WTC11 (cell line): ENCODE data around the gene SPEM2. TPM values are rescaled to one million over a fixed set of nuclear protein-coding genes. Genes with fewer than 3 reads are reported as not detected.

Experiments used
- ATAC-seq: fragments of 200-7000 bp; cut with Tn5 transposase; 2 replicates; pipeline ENCODE4 v1.10.0; 2021; ENCODE audit warnings: mild to moderate bottlenecking, moderate library complexity
- CTCF ChIA-PET: fragments of 300-600 bp; sonication (Branson Sonifier 250); formaldehyde crosslinking; loops from one replicate; lab custom pipeline; 2021; ENCODE audit warnings: antibody characterized with exemption; lab: Charles Lee
- POLR2A ChIA-PET: fragments of 350-600 bp; sonication (Branson Sonifier 250); formaldehyde crosslinking; loops from one replicate; lab custom pipeline; 2021; ENCODE audit warnings: antibody characterized with exemption; lab: Charles Lee
- DNase-seq: peaks from one replicate; pipeline ENCODE4 v3.0.0; 2021; ENCODE audit warnings: low spot score
- H3K27ac Mint-ChIP-seq: 2 replicates; pipeline ENCODE4 v1.8.0; 2021; ENCODE audit warnings: mixed read lengths
- H3K27me3 Mint-ChIP-seq: 2 replicates; pipeline ENCODE4 v1.8.0; 2021; ENCODE audit warnings: low read depth, mild to moderate bottlenecking, moderate library complexity, mixed read lengths
- H3K36me3 Mint-ChIP-seq: 2 replicates; pipeline ENCODE4 v1.8.0; 2021; ENCODE audit warnings: mixed read lengths
- H3K4me1 Mint-ChIP-seq: 2 replicates; pipeline ENCODE4 v1.8.0; 2022; ENCODE audit warnings: mixed read lengths
- H3K4me3 Mint-ChIP-seq: 2 replicates; pipeline ENCODE4 v1.8.0; 2021; ENCODE audit warnings: mild to moderate bottlenecking, moderate library complexity, mixed read lengths
- H3K9me3 Mint-ChIP-seq: 2 replicates; pipeline ENCODE4 v1.8.0; 2021; ENCODE audit warnings: mixed read lengths
- ARID4B ChIP-seq: sonication (generic); formaldehyde crosslinking; IDR thresholded peaks from 2 replicates; pipeline ENCODE4 v1.8.0; 2023; ENCODE audit warnings: missing genetic modification reagents, mild to moderate bottlenecking, borderline replicate concordance
- ATF3 ChIP-seq: sonication (generic); formaldehyde crosslinking; conservative IDR thresholded peaks from 2 replicates; pipeline ENCODE4 v1.8.1; 2022; ENCODE audit warnings: mild to moderate bottlenecking, missing genetic modification reagents
- CREB1 ChIP-seq: sonication (generic); formaldehyde crosslinking; IDR thresholded peaks from 2 replicates; pipeline ENCODE4 v1.8.0; 2023; ENCODE audit warnings: mild to moderate bottlenecking, missing genetic modification reagents
- ETV6 ChIP-seq: sonication (generic); formaldehyde crosslinking; IDR thresholded peaks from 2 replicates; pipeline ENCODE4 v1.8.1; 2022; ENCODE audit warnings: mild to moderate bottlenecking, missing genetic modification reagents
- FOXK1 ChIP-seq: sonication (generic); formaldehyde crosslinking; IDR thresholded peaks from 2 replicates; pipeline ENCODE4 v1.8.0; 2022; ENCODE audit warnings: mild to moderate bottlenecking, moderate library complexity, missing genetic modification reagents
- GABPB1 ChIP-seq: sonication (generic); formaldehyde crosslinking; IDR thresholded peaks from 2 replicates; pipeline ENCODE4 v1.8.1; 2023; ENCODE audit warnings: mild to moderate bottlenecking, missing genetic modification reagents
- HMGXB4 ChIP-seq: sonication (generic); formaldehyde crosslinking; IDR thresholded peaks from 2 replicates; pipeline ENCODE4 v1.8.1; 2023; ENCODE audit warnings: mild to moderate bottlenecking, moderate library complexity, missing genetic modification reagents
- NFE2L1 ChIP-seq: sonication (generic); formaldehyde crosslinking; IDR thresholded peaks from 2 replicates; pipeline ENCODE4 v1.8.1; 2023; ENCODE audit warnings: missing genetic modification reagents
- PRRX2 ChIP-seq: fragments of 250-450 bp; sonication (Bioruptor Pico); IDR thresholded peaks from 2 replicates; pipeline ENCODE4 v1.8.0; 2021; ENCODE audit warnings: mild to moderate bottlenecking
- SMAD4 ChIP-seq: sonication (generic); formaldehyde crosslinking; IDR thresholded peaks from 2 replicates; pipeline ENCODE4 v1.8.0; 2022; ENCODE audit warnings: mild to moderate bottlenecking, missing genetic modification reagents
- SP1 ChIP-seq: sonication (generic); formaldehyde crosslinking; conservative IDR thresholded peaks from 2 replicates; pipeline ENCODE4 v1.8.1; 2022; ENCODE audit warnings: missing genetic modification reagents
- TEAD4 ChIP-seq: sonication (generic); formaldehyde crosslinking; IDR thresholded peaks from 2 replicates; pipeline ENCODE4 v1.8.0; 2022; ENCODE audit warnings: mild to moderate bottlenecking, missing genetic modification reagents
- USF1 ChIP-seq: sonication (generic); formaldehyde crosslinking; IDR thresholded peaks from 2 replicates; pipeline ENCODE4 v1.8.0; 2022; ENCODE audit warnings: mild to moderate bottlenecking, missing genetic modification reagents
- USF2 ChIP-seq: sonication (generic); formaldehyde crosslinking; IDR thresholded peaks from 2 replicates; pipeline ENCODE4 v1.8.1; 2023; ENCODE audit warnings: mild to moderate bottlenecking, missing genetic modification reagents, moderate library complexity
- ZBTB43 ChIP-seq: sonication (generic); formaldehyde crosslinking; IDR thresholded peaks from 2 replicates; pipeline ENCODE4 v1.8.1; 2023; ENCODE audit warnings: mild to moderate bottlenecking, missing genetic modification reagents
- ZNF138 ChIP-seq: sonication (generic); formaldehyde crosslinking; conservative IDR thresholded peaks from 2 replicates; pipeline ENCODE4 v1.8.1; 2022; ENCODE audit warnings: mild to moderate bottlenecking, moderate library complexity, missing genetic modification reagents
- ZNF423 ChIP-seq: fragments of 250-450 bp; sonication (Bioruptor Pico); IDR thresholded peaks from 2 replicates; pipeline ENCODE4 v2.1.2; 2022; ENCODE audit warnings: mild to moderate bottlenecking, moderate library complexity
- total RNA-seq: library from RNA; stranded (reverse); gene quantifications from 3 replicates; pipeline ENCODE4 v1.2.3, GENCODE V29; 2021

Gene SPEM2
- total RNA-seq, 1 experiment from 2014 or later, result 0.13 TPM

- POLR2A ChIA-PET, result interaction anchor here (0.6 to 1.0 kb wide), 2 partner anchors 13 to 51 kb away, joined by 3 to 4 read pairs; no protein-coding TSS in a partner anchor
- DNase-seq, result peak; percentile 54
- Mint-ChIP-seq H3K4me1 (peaks cover 26% of the 10 kb centered on the region), H3K27me3 (peaks cover 49% of the 10 kb centered on the region)
- ATAC-seq, result peak; percentile 23
- no peak for TF ChIP-seq SMAD4 (CRISPR knock-in tag)
- no peak for TF ChIP-seq ATF3 (CRISPR knock-in tag)
- peak; percentile 39; the same call in 1 of the 2 replicates for TF ChIP-seq TEAD4
- TF ChIP-seq ZBTB43, result no peak
- TF ChIP-seq HMGXB4 (CRISPR knock-in tag), result peak; percentile 52; the same call in 1 of the 2 replicates
- TF ChIP-seq ETV6, result 0 out of 2 replicates have a peak, but pooled peaks have one; percentile 40
- 0 out of 2 replicates have a peak, but pooled peaks have one; percentile 22 for TF ChIP-seq ZNF423 (CRISPR knock-in tag)
- TF ChIP-seq NFE2L1 (CRISPR knock-in tag), result no peak
- no peak for TF ChIP-seq USF2 (CRISPR knock-in tag)
- 0 out of 2 replicates have a peak, but pooled peaks have one; percentile 59 for TF ChIP-seq ARID4B (CRISPR knock-in tag)
- peak; percentile 47; the same call in 1 of the 2 replicates for TF ChIP-seq SP1 (CRISPR knock-in tag)
- no peak for TF ChIP-seq ZNF138 (CRISPR knock-in tag)
- peak; percentile 16; the same call in 1 of the 2 replicates for TF ChIP-seq USF1
- TF ChIP-seq PRRX2 (CRISPR knock-in tag), result no peak
- no peak for TF ChIP-seq CREB1
- TF ChIP-seq GABPB1 (CRISPR knock-in tag), result no peak
- peak; percentile 38; the same call in 1 of the 2 replicates for TF ChIP-seq FOXK1
- TF ChIP-seq, all 79 proteins: peak for 8
- peaks cover 8% of the 10 kb centered on the region for H3K9me3 Mint-ChIP-seq
- H3K27ac Mint-ChIP-seq, result no peak within 1 kb of the TSS
- no peaks in the 10 kb centered on the region; the same call in none of the 2 replicates for H3K36me3 Mint-ChIP-seq
- CTCF ChIA-PET, result interaction anchor here (0.7 to 2.6 kb wide), 17 partner anchors 10 to 335 kb away, joined by 3 to 20 read pairs (median 3); partner anchors contain the start of genes PLSCR3, SLC2A4, SPEM1 and TMEM102
- H3K4me3 Mint-ChIP-seq, result peak within 1 kb of the TSS; percentile 76
Observed at GRCh38 chr17:7380855-7381683, 44.3 kb upstream of the SPEM2 start, which contains the start of gene TNK1. Gene TNK1, plus strand, starts transcription at chr17:7381089. Its CDS starts 1,838 bp downstream, at chr17:7382927.
